DND-41 (cell line): ENCODE results near the gene ATP1A3.

Experiments
- ATAC-seq: fragments of 200-7000 bp; cut with Tn5 transposase; 3 replicates; pipeline ENCODE4 v1.9.1; 2021; ENCODE audit warnings: low read depth; ENCODE audit not compliant: insufficient read depth
- DNase-seq: peaks from one replicate; pipeline ENCODE4 v3.0.0-alpha.2; 2020
- H2AFZ ChIP-seq: 2 replicates; pipeline ENCODE4 v1.6.0; 2012; ENCODE audit warnings: low read depth, low read length
- H3K27ac ChIP-seq: 2 replicates; pipeline ENCODE4 v1.5.1; 2012; ENCODE audit warnings: low read length, inconsistent platforms
- H3K27me3 ChIP-seq: fragments of 200-600 bp; sonication (generic); 2 replicates; pipeline ENCODE4 v1.6.0; 2012; ENCODE audit warnings: low read length, mild to moderate bottlenecking, inconsistent platforms; ENCODE audit not compliant: insufficient read depth, poor library complexity
- H3K36me3 ChIP-seq: 2 replicates; pipeline ENCODE4 v1.5.1; 2012; ENCODE audit warnings: low read length, inconsistent platforms; ENCODE audit not compliant: insufficient read depth
- H3K4me1 ChIP-seq: 2 replicates; pipeline ENCODE4 v1.5.1; 2012; ENCODE audit warnings: mild to moderate bottlenecking, low read length; ENCODE audit not compliant: insufficient read depth
- H3K4me2 ChIP-seq: 2 replicates; pipeline ENCODE4 v1.6.0; 2012; ENCODE audit warnings: mild to moderate bottlenecking, moderate library complexity, low read length, inconsistent platforms; ENCODE audit not compliant: insufficient read depth
- H3K4me3 ChIP-seq, 2 experiments: fragments of 200-600 bp in 1 of 2; shearing (Covaris generic) in 1 of 2; 2 replicates each; pipeline ENCODE4 v1.5.1; 2012 to 2016; ENCODE audit warnings: inconsistent platforms in 2 of 2, low read length in 2 of 2, mild to moderate bottlenecking in 2 of 2, low read depth in 1 of 2, moderate library complexity in 1 of 2
- H3K79me2 ChIP-seq: 2 replicates; pipeline ENCODE4 v1.6.0; 2012; ENCODE audit warnings: low read length, inconsistent platforms; ENCODE audit not compliant: insufficient read depth
- H3K9ac ChIP-seq: 2 replicates; pipeline ENCODE4 v1.6.0; 2012; ENCODE audit warnings: low read depth, mild to moderate bottlenecking, inconsistent platforms, low read length, moderate library complexity
- H3K9me3 ChIP-seq: 2 replicates; pipeline ENCODE4 v1.5.1; 2012; ENCODE audit warnings: low read length, moderate library complexity, mild to moderate bottlenecking, inconsistent platforms; ENCODE audit not compliant: insufficient read depth, severe bottlenecking
- H4K20me1 ChIP-seq: 2 replicates; pipeline ENCODE4 v1.6.0; 2012; ENCODE audit warnings: low read length; ENCODE audit not compliant: insufficient read depth
- CTCF ChIP-seq: IDR thresholded peaks from 2 replicates; pipeline ENCODE4 v1.5.1; 2012; ENCODE audit warnings: borderline replicate concordance, low read length, moderate library complexity, mild to moderate bottlenecking; ENCODE audit not compliant: poor library complexity, severe bottlenecking; ENCODE audit errors: extremely low read depth
- EZH2 ChIP-seq: IDR thresholded peaks from 3 replicates; pipeline ENCODE4 v1.6.1; 2012; ENCODE audit warnings: borderline replicate concordance, low read depth, mild to moderate bottlenecking, moderate library complexity, low read length, inconsistent platforms; ENCODE audit not compliant: severe bottlenecking

The ATP1A3 gene

GRCh38 chr19:41936416-41936850 is 57.6 kb downstream of the ATP1A3 start:
- no peak overlapping the region for H2AFZ ChIP-seq
- H3K4me2 ChIP-seq: no peak overlapping the region

GRCh38 chr19:41935760-41936415 is 58.1 kb downstream of the ATP1A3 start:
- no peak for TF ChIP-seq EZH2
- no peak for TF ChIP-seq CTCF
- DNase-seq (no peak), ATAC-seq (no peak)
- Histone ChIP-seq H3K9ac (no peak overlapping the region), H3K27ac (no peak overlapping the region), H3K4me3 (no peak overlapping the region), H3K4me1 (peaks cover 17% of the 10 kb centered on the region), H4K20me1 (no peaks in the 10 kb centered on the region), H3K4me2 (no peak overlapping the region), H3K9me3 (no peaks in the 10 kb centered on the region), H3K27me3 (no peaks in the 10 kb centered on the region), H3K36me3 (no peaks in the 10 kb centered on the region), H2AFZ (no peak overlapping the region), H3K79me2 (no peaks in the 10 kb centered on the region)

More at GRCh38 chr19:41936416-41936850, 57.6 kb downstream of the ATP1A3 start:
- H3K79me2 ChIP-seq: no peaks in the 10 kb centered on the region
- H3K4me3 ChIP-seq: no peak overlapping the region
- no peak overlapping the region for H3K9ac ChIP-seq
- H3K27ac ChIP-seq: no peak overlapping the region
- H3K4me1 ChIP-seq: peaks cover 17% of the 10 kb centered on the region
- H3K27me3 ChIP-seq: no peaks in the 10 kb centered on the region
- no peaks in the 10 kb centered on the region for H3K36me3 ChIP-seq
- no peak for TF ChIP-seq CTCF
- no peak for TF ChIP-seq EZH2
- H3K9me3 ChIP-seq: no peaks in the 10 kb centered on the region
- no peak for DNase-seq
- no peaks in the 10 kb centered on the region for H4K20me1 ChIP-seq
- no peak for ATAC-seq

- TF ChIP-seq EZH2 (no peak), CTCF (peak; percentile 99)
- Histone ChIP-seq H2AFZ (no peak overlapping the region; the same call in 1 of the 2 replicates), H3K4me2 (no peak overlapping the region), H4K20me1 (no peaks in the 10 kb centered on the region), H3K4me3 (no peak overlapping the region), H3K27ac (no peak overlapping the region), H3K79me2 (no peaks in the 10 kb centered on the region), H3K4me1 (peaks cover 22% of the 10 kb centered on the region), H3K9me3 (no peaks in the 10 kb centered on the region), H3K27me3 (no peaks in the 10 kb centered on the region), H3K9ac (no peak overlapping the region), H3K36me3 (peaks cover 5% of the 10 kb centered on the region; the same call in 1 of the 2 replicates)
- ATAC-seq (peak; percentile 87), DNase-seq (peak; percentile 82)
Measured at GRCh38 chr19:41934849-41935374, 59.1 kb downstream of the ATP1A3 start.
